MV-4-11 (cell line): ENCODE results near the gene FERMT3.
"Not testable (repeated sequence)": the region's sequence is repeated elsewhere in the genome, so short reads cannot be mapped to it uniquely, and the experiment has no call there.

Experiments used
- DNase-seq: peaks from one replicate; lab custom pipeline; 2025; lab: John Stamatoyannopoulos, UW

Gene FERMT3

DNA sequence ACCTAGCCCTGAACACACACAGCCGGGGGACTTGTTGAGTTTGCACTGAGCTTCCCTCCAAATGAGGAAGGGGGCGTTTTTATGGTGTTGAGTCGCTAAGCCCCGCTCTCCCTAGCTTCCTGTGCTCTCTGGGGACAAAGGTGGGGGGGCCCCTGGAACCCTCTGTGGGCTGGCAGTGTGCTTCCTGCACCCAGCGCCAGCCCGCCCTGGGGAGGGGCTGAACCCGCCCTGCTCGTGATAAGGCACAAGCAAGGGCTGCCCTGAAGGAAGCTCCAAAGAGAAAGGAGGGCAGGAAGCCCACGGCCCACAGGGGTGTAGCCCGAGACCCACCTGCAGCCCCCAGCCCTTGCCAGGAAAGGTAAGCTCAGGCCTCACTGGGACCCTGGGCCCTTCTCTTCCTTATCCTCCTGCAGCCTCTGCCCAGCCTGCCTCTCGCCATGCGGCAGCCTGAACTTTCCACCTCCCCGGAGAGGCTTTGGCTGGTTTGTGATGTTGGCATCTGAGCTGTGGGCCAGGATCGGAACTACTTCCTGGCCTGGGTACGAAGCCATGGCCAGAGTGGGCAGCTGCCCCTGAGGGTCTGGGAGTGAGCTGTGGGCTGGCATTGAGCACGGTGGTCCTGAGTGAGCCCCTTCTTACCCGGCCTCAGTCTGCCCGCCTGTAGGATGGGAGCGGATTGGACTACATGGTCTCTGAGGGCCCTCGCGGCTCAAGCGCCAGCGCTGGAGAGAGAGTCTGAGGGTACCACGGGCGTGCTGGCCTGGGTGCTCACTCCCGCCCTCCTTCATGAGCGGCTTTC, at the start of gene FERMT3:
FERMT3 (plus strand) TSS at position 265 of the 799 bp plus-strand sequence. CDS start 644 bp downstream, outside the sequence.
- DNase-seq: peak; percentile 81

DNA sequence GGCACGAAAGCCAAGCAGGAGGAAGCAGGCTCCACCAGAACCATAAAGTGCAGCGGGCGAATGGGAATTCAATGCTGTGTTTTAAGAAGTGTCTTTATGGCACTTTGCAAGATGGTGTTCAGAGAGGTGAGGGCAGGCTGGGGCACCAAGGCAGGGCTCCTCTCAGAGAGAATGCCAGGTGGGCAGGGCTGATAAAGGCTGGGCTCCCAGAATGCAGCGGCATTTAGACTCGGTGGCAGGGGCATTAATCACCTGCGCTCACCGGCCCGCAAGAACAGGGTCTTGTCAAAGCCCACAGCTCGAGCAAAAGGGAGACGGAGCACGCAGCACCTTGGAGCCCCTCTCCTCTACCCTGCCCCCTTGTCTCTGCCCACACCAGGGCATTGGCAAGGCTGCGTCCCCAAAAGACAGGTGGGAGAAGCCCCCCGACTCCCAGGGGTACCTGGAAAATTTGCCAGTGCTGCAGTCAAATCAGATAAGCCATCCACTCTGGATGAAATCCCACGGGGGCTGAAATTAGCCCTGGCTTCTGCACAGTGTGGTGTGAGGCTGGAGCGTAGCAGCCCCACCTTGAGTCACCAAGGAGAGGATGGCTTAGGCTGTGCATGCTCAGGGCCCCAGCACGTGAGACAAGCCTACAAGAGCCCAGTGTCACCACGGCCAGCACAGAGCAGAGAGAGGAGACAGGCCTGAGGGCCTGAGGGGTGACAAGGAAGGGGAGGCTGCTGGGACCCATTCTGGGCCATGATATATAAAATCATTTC, 48.7 kb upstream of the FERMT3 start:
- no peak for DNase-seq

DNA sequence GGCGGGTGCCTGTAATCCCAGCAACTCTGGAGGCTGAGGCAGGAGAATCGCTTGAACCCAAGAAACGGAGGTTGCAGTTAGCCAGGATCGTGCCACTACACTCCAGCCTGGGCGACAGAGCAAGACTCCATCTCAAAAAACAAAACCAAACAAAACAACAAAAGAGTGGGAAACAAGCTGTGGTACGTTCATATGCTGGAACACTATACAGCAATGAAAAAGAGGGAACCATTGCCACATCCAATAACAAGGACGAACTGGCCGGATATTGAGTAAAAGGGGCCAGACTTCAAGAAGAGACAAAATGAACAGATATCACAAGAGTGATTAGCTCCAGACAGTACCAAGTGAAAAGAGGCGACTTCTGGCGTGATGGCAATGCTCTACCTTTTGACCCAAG, 45.5 kb upstream of the FERMT3 start:
- no peak for DNase-seq

DNA sequence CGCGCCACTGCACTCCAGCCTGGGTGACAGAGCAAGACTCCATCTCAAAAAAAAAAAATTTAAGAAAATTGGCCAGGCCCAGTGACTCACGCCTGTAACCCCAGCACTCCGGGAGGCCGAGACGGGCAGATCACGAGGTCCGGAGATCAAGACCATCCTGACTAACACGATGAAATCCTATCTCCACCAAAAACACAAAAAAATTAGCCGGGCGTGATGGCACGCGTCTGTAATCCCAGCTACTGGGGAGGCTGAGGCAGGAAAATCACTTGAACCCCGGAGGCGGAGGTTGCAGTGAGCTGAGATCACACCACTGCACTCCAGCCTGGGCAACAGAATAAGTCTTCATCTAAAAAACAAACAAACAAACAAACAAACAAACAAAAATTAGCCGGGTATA, 43.8 kb upstream of the FERMT3 start:
- DNase-seq: not testable (repeated sequence)

- DNase-seq: no peak
Observed at GRCh38 chr11:64163951-64164350, 42.6 kb upstream of the FERMT3 start.

GRCh38 chr11:64164392-64165312, 41.9 kb upstream of the FERMT3 start:
- no peak for DNase-seq

GRCh38 chr11:64165481-64165841, 41.1 kb upstream of the FERMT3 start:
- DNase-seq: no peak

DNA sequence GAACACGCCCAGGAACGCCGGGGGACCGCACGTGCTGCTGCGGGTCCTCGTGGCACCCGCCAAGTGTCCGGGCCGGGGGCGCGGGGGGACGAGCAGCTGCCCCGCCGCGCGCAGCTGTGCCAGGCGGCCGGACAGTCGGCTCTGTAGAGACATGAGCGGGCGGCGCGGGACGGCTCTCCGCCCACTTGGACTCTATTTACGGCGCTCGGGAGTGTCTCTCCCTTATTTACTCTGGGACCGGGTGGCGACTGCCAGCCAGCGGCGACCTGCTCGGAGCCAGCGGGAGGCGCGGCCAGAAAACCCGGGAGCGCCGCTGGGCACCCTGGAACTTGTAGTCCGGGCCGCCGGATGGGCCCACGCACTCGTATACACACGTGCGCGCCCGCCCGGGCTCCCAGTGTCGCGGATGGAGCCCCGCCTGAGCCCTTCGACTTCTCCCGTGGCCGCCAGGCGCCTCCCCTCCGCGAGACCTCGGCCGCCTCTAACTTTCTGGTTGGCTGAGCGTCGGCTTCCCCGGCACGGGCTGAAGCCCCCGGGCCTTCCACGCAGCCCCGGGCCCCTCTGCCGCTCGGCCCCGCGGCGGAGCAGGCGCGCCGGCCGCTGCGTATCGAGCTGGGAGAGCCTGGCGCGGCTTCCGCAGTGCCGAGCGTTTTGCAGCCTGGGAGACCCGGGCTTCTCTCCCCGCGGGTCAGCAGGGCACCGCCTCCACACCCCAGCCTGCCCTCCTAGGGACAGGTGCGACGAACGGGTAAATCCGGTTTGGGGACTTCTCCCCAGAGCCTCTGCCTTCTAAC, 40.5 kb upstream of the FERMT3 start, which contains the start of gene MACROD1:
MACROD1 (minus strand) TSS at position 272 of the 794 bp plus-strand sequence; CDS start at position 153, 119 bp downstream.
- peak; percentile 76 for DNase-seq

DNA sequence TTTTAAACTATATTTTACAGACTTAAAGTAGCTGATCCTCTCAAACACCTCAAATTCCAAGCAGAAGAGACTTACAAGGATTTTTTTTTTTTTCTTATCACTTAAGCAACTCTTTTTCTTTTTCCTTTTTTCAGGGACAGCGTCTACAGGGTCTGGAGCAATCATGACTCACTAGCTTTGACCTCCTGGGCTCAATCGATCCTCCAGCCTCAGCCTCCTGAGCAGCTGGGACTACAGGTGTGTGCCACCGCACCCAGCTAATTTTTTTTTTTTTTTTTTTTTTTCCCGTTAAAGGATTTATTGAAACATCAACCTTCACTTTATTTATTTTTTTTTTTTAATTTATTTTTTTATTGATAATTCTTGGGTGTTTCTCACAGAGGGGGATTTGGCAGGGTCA, 36.1 kb upstream of the FERMT3 start:
- no peak for DNase-seq

DNA sequence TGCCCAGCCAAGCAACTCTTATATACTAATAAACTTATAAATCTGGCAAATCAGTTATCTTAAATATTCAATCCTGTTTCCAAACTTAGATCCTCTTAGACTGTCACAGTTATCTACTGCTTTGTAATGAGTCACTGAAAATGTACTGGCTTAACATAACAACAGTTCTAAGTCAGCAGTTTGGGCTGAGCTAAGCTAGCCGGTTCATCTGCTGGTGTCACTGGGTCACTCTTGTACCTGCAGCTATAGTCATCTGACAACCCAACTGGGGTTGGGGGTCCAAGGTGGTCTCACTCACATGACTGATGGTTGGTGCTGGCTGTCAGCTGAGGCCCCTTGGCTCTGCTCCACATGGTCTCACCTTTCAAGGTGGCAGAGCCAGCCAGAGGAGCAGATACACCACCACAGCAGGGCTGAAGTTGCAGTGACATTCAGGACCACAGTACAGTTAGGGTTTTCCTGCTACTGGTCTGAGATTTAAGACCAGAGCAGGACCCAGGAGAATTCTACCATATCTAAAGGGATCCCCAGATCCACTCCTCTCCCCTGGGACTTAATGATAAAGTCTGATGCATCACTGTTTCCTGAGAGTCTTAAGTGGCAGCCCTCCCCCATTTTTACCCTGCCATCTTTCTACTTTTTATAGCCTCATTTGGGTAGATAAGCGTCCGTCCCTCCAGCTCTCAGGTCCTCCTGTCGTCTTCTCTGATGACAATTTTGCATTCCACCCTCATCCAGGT, 32.7 kb upstream of the FERMT3 start:
- no peak for DNase-seq

DNA sequence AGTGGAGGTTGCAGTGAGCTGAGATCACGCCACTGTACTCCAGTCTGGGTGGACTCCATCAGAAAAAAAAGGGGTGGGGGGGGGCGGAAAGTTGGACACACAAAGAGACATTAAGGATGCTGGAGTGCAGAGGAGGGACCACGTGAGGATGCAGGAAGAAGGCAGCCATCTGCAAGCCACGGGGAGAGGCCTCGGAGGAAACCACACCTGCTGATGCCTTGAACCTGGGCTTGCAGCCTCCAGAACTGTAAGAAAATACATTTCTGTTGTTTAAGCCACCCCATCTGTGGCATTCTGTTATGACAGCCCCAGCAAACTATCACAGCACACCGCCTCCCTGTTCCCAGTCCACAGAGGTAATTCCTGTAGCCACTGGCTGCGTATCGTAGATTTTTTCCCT, 29.8 kb upstream of the FERMT3 start:
- no peak for DNase-seq

GRCh38 chr11:64178203-64178602, 28.3 kb upstream of the FERMT3 start:
- peak; percentile 76 for DNase-seq

DNA sequence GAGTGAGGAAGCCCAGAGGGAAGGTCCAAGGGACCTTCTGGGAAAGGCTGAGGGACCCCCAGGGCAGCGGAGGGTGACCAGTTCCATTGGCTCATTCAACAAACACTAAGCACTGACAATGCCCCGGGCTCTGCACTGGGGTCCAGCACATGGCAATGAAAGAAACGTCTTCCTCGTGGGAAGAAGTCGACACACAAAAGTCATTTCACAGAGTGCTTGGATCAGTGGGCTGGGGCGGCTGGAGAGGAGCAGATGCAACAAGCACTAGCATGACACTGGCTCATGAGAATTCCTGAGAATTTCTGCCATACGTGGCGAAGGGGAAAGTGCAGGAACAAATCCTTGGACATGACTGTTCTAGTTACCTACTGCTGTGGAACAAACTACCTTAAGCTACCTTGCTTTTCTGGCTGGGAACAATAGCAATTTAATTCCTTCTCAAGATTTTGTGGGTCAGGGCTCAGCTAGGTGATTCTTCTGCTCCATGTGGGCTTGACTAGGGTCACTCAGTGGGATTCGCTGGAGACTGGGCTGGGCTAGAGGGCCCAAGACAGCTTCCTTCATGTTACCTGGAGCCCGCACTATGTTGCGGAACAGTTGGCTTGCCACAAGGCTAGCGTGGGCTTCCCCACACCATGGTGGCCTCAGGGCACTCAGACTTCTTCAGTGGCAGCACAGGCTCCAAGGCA, 27.4 kb upstream of the FERMT3 start:
- no peak for DNase-seq

DNA sequence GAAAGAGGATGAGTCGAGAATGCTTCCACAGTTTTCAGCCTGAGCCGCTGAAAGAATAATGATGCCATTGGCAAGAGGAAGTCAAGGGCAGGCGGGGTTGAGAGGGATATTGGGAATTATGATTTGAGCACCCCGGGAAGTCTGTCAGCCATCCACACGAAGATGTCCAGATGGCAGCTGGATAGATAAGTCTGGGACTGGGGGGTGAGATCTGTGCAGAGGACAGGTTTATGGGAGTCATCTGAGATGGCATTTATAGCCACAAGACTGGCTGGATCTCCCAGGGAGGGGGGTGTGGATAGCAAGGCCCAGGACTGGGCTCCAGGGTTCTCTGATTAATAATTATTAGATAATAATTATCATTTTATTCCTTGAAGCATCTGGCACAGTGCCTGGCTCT, 25.6 kb upstream of the FERMT3 start:
- no peak for DNase-seq

- peak; percentile 89 for DNase-seq
Observed at GRCh38 chr11:64181506-64182411, 24.8 kb upstream of the FERMT3 start.

GRCh38 chr11:64183890-64184289, 22.6 kb upstream of the FERMT3 start:
- no peak for DNase-seq

DNA sequence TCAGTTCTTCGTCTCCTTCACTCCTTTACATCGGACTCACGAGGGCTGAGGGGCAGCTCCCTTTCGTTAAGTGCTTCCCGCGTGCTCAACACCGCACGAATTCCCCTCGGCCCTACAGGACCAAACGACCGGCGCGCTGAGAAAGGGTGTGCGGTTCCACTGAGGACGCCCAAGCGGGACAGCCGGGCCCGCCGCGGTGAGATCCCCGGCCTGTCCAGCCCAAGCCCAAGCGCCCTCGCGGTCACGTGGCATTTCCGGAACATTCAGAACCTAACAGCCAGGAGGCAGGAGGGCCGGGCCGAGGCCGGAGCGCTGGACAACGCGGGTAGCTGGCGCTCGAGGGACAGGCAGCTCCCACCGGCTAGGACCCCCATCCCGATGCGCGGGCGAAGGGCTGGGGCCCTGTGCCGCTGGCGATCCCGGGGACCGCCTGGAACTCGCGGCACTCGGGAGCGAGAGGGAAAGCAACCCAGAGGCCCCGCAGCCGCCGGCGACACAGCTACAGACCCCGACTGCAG, 21.3 kb upstream of the FERMT3 start:
- peak; percentile 55 for DNase-seq

- DNase-seq: peak; percentile 100
Observed at GRCh38 chr11:64185693-64186491, 20.6 kb upstream of the FERMT3 start, which contains the start of gene STIP1. Gene STIP1 (plus strand): TSS chr11:64186171. CDS start chr11:64186262, 91 bp downstream.
